ENCODE data around the gene DUSP28.

GRCh38 chr2:240603081-240603835 lies 43.1 kb downstream of the DUSP28 start:
- TF ChIP-seq CTCF (IDR thresholded peaks at IDR 0.05) (no peak), POLR2A (IDR thresholded peaks at IDR 0.05) (no peak), POLR2AphosphoS5 (IDR thresholded peaks at IDR 0.05) (no peak), EP300 (IDR thresholded peaks at IDR 0.05) (no peak)
